ENCODE measurements around the gene CTNNA2.
"Not testable (repeated sequence)": the region's sequence is repeated elsewhere in the genome, so short reads cannot be mapped to it uniquely, and the experiment has no call there.

CTNNA2 gene

GRCh38 chr2:80080957-80081356 is 568.1 kb downstream of the CTNNA2 start:
- no peak for DNase-seq (ENCODE audit: low spot score)

GRCh38 chr2:80086831-80087230 is 574.0 kb downstream of the CTNNA2 start:
- DNase-seq (ENCODE audit: low spot score): no peak

GRCh38 chr2:80091237-80091636 is 578.4 kb downstream of the CTNNA2 start:
- no peak for DNase-seq (ENCODE audit: low spot score)

GRCh38 chr2:80092474-80092873 is 579.6 kb downstream of the CTNNA2 start:
- DNase-seq (ENCODE audit: low spot score): no peak

- DNase-seq (ENCODE audit: low spot score): not testable (repeated sequence)
These were observed 585.7 kb downstream of the CTNNA2 start for GRCh38 chr2:80098503-80098902.

GRCh38 chr2:80102026-80102425 is 589.2 kb downstream of the CTNNA2 start:
- DNase-seq (ENCODE audit: low spot score): no peak

- no peak for DNase-seq (ENCODE audit: low spot score)
These were observed 592.3 kb downstream of the CTNNA2 start for GRCh38 chr2:80105015-80105640.

GRCh38 chr2:80111185-80111584 is 598.3 kb downstream of the CTNNA2 start:
- DNase-seq (ENCODE audit: low spot score): no peak

- DNase-seq (ENCODE audit: low spot score): no peak
These were observed 599.9 kb downstream of the CTNNA2 start for GRCh38 chr2:80112790-80113189.

GRCh38 chr2:80113399-80113798 is 600.5 kb downstream of the CTNNA2 start:
- DNase-seq (ENCODE audit: low spot score): no peak

GRCh38 chr2:80114812-80115211 is 602.0 kb downstream of the CTNNA2 start:
- no peak for DNase-seq (ENCODE audit: low spot score)

- no peak for DNase-seq (ENCODE audit: low spot score)
These were observed 604.5 kb downstream of the CTNNA2 start for GRCh38 chr2:80117401-80117800.

GRCh38 chr2:80120866-80121265 is 608.0 kb downstream of the CTNNA2 start:
- DNase-seq (ENCODE audit: low spot score): no peak

- no peak for DNase-seq (ENCODE audit: low spot score)
These were observed 609.8 kb downstream of the CTNNA2 start for GRCh38 chr2:80122675-80123074.

- DNase-seq (ENCODE audit: low spot score): no peak
These were observed 613.8 kb downstream of the CTNNA2 start for GRCh38 chr2:80126596-80127189.

GRCh38 chr2:80128080-80128479 is 615.2 kb downstream of the CTNNA2 start:
- no peak for DNase-seq (ENCODE audit: low spot score)

GRCh38 chr2:80132281-80132680 is 619.4 kb downstream of the CTNNA2 start:
- DNase-seq (ENCODE audit: low spot score): no peak

GRCh38 chr2:80135001-80135400 is 622.1 kb downstream of the CTNNA2 start:
- no peak for DNase-seq (ENCODE audit: low spot score)

GRCh38 chr2:80136338-80136737 is 623.5 kb downstream of the CTNNA2 start:
- DNase-seq (ENCODE audit: low spot score): no peak

- no peak for DNase-seq (ENCODE audit: low spot score)
These were observed 626.1 kb downstream of the CTNNA2 start for GRCh38 chr2:80139001-80139400.

- no peak for DNase-seq (ENCODE audit: low spot score)
These were observed 628.3 kb downstream of the CTNNA2 start for GRCh38 chr2:80141007-80141726.

GRCh38 chr2:80145499-80145898 is 632.6 kb downstream of the CTNNA2 start:
- no peak for DNase-seq (ENCODE audit: low spot score)

GRCh38 chr2:80146757-80147156 is 633.9 kb downstream of the CTNNA2 start:
- not testable (repeated sequence) for DNase-seq (ENCODE audit: low spot score)
